HuH-7.5 (cell line): ENCODE measurements around the gene RPS19.

Experiments used
- DNase-seq: peaks from one replicate; pipeline ENCODE4 v3.0.0; 2011; ENCODE audit warnings: low spot score

The RPS19 gene

DNA sequence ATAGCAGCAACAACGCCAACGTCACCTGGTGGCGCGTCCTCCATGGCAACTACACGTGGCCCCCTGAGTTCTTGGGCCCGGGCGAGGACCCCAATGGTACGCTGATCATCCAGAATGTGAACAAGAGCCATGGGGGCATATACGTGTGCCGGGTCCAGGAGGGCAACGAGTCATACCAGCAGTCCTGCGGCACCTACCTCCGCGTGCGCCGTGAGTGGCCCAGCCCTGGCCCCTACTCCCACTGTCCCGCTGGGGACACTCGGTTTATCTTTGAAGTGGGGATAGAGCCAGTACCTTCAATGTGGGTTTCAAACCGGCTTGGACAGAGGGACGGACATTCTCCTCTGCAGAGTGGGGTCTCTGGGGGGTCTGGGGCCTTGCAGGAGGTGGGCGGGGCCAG is 19.0 kb downstream of the RPS19 start:
- DNase-seq = no peak

- DNase-seq = no peak
These were observed 19.7 kb downstream of the RPS19 start for GRCh38 chr19:41879670-41880328.

- DNase-seq = no peak
These were observed 20.3 kb downstream of the RPS19 start for GRCh38 chr19:41880329-41880708.

- DNase-seq = peak; percentile 78
These were observed 22.8 kb downstream of the RPS19 start, which contains the start of gene ARHGEF1 for GRCh38 chr19:41882568-41883462. Gene ARHGEF1 (plus strand): TSS chr19:41883184. CDS start chr19:41888083, 4,899 bp downstream.

- no peak for DNase-seq
These were observed 23.4 kb downstream of the RPS19 start for GRCh38 chr19:41883463-41883820.

DNA sequence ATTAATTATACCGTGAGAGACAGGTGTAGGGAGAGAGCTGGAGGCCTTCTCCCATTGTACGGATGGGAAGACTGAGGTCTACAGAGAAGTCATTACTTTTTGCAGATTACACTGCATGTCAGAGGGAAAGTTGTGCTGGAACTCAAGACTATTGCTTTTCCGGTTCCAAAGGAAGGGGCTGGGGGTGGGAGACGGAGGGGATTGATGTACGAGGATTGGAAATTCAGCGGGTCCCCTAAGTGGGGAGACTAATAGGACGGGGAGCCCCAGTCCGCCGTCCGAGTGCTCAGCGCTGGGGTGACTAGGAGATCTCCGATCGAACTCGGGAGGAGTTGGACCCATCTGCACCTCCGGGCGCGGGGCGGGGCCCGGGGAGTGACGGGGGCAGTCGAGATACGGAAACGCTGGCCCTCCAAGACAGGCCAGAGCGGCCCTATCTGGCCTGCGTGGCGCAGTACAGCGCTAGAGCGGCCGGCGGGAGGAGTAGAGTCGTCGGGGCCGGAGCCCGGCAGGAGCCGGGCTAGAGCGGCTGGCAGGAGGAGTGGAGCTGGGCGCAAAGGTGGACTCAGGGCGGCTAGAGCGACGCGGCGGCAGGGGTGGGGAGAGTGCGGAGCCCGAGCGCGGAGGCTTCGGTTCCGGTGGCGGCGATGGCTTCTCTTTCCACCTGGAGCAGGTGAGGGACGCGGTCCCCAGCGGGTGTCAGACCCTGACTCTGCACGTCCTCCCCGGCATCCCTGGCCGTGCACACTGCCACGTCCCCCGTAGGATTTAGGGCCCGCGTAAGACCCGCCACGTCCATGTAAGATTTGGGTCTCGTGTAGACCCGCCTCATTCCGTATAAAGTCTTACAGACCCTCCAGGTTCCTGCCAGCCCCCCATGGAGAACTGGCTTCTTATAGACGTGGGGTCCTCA is 24.0 kb downstream of the RPS19 start:
- peak; percentile 99 for DNase-seq

- DNase-seq = no peak
These were observed 27.0 kb downstream of the RPS19 start for GRCh38 chr19:41886761-41887710.

DNA sequence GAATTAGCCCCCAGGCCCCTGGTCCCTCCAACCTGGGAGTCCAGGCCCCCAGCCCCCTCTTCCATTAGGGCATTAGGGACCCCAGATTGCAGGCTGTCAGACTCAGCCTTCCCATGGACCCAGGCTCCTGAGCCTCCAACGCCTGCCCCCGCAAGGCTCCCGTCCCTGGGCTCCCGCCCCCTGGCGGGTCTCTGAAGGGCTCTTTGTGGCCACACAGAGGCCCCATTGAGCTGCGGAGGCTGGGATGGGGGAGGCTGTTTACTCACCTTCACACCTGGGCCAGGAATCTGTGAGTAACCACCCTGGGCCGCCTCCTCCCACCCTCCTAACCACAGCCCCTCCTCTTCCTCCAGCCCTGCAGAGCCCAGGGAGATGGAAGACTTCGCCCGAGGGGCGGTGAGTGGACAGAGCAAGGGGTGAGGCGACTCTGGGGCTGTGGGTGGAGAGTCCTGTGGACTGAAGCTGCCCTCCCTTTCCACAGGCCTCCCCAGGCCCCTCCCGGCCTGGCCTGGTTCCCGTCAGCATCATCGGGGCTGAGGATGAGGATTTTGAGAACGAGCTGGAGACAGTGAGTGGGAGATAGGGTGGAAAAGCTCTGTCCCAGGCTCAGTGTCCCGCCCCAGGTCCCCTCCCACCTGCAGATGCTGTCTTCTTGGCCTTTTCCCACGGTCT is 27.8 kb downstream of the RPS19 start:
- DNase-seq = peak; percentile 48

GRCh38 chr19:41888926-41889325 is 28.9 kb downstream of the RPS19 start:
- no peak for DNase-seq

DNA sequence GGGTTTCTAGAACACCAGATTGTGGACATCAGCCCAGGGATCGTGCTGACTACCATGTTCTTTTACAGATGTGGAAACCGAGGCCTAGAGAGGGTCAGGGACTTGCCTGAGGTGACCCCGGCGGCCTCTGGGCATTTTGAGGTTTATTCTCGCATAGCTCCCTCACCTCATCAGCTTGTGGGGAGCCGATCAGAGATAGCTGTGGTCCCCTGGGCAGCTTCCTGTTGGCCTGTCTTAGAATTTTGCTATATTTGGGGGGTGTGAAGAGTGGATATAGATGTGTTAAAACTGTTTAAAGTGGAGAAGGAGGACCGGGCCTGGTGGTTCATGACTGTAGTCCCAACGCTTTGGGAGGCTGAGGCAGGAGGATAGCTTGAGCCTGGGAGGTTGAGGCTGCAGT is 29.8 kb downstream of the RPS19 start:
- DNase-seq = no peak

GRCh38 chr19:41890936-41891335 is 30.9 kb downstream of the RPS19 start:
- no peak for DNase-seq

GRCh38 chr19:41892173-41892902 is 32.3 kb downstream of the RPS19 start:
- no peak for DNase-seq

DNA sequence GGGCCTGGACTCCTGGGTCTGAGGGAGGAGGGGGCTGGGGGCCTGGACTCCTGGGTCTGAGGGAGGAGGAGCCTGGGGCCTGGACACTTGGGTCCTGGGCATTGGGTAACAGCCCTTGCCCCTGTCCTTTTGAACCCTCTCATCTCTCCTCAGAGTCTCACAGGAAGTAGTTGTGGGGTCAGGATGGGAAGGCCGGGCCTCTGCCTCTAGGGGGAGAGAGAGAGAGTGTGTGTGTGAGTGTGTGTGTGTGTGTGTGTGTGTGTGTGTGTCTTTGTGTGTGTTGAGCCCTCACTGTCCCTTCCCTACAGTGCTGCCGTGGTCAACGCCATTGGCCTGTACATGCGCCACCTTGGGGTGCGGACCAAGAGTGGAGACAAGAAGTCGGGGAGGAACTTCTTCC is 33.8 kb downstream of the RPS19 start:
- DNase-seq = no peak

GRCh38 chr19:41894350-41894749 is 34.3 kb downstream of the RPS19 start:
- DNase-seq = no peak

DNA sequence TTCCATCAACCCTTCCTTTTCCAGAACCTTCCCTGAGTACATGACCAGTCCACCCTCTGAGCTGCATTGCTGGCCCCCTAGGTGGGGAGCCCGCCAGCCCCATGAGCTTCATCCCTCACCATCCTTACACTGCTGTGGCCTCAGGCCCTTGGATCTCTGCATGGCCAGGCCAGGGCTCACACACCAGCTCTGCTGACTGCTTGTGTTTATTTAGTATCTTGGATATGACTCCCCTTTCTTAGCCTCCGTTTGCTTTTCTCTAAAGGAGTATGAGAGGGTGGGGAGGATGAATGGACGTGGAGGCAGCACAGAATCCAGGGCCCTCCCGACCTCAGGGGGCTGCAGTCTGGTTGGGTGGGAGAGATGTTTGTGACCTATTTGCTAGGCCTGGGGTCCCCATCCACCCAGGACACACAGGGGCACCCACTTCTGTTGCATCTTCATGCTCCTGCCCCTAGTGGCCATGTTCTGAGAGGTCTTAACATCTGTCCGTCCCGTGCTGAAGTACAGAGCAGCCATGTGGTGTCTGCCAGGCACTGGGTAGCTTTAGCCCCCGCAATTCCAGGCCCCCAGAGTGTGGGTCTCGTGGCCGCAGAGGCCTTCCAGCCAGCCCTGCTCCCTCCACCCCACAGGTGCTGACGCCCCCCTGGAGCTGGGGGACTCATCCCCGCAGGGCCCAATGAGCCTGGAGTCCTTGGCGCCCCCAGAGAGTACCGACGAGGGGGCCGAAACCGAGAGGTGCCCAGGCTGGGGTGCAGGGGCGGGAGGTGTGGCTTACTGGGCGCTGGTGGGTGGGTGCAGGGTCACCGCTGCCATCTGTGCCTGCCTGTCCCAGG is 35.9 kb downstream of the RPS19 start:
- no peak for DNase-seq

- DNase-seq = no peak
These were observed 36.5 kb downstream of the RPS19 start for GRCh38 chr19:41896581-41896942.

GRCh38 chr19:41897181-41897580 is 37.1 kb downstream of the RPS19 start:
- DNase-seq = no peak

DNA sequence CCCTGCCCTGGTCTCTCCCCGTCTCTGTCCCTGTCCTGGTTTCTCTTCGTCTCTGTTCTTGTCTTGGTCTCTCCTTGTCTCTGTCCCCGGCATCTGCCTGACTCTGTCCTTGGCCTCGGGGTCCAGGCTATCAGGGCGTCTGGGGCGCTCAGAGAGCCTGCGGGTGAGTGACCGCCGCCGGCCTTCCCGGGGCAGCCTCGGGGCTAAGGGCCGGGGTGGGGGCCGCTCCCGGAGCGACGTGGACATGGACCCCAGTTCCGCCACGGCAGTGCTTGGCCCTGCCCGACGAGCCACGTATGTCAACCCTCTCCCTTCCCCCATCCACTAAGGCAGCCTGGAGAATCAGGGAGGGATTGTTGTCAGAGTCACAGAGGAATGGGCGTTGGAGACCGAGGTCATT is 37.8 kb downstream of the RPS19 start:
- DNase-seq = no peak

DNA sequence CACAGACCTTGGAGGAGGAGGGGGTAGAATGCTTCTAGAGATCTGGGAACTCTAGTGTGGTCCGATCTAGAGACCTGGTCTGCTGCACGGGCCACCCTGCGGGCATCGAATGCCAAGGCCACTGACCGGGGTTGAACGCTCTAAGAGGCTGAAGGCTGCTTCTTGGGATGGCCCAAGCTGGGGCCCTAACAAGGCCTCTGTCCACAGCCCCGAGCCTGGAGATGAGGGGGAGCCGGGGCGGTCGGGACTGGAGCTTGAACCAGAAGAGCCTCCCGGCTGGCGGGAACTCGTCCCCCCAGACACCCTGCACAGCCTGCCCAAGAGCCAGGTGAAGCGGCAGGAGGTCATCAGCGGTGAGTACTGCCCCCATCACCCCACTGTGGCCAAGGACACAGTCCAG is 38.2 kb downstream of the RPS19 start:
- DNase-seq = no peak
